Nephron progenitor cell (in vitro differentiated cells): ENCODE measurements around the gene MPHOSPH8.

Source experiments
- DNase-seq: peaks from one replicate; pipeline ENCODE4 v3.0.0; 2021
- H3K27ac Mint-ChIP-seq: 2 replicates; pipeline ENCODE4 v1.8.0; 2021; ENCODE audit warnings: mild to moderate bottlenecking, moderate library complexity, mixed read lengths
- H3K27me3 Mint-ChIP-seq: 2 replicates; pipeline ENCODE4 v1.8.0; 2021; ENCODE audit warnings: mild to moderate bottlenecking, low read depth, mixed read lengths; ENCODE audit not compliant: poor library complexity
- H3K36me3 Mint-ChIP-seq: 2 replicates; pipeline ENCODE4 v1.8.0; 2021; ENCODE audit warnings: low read depth, mixed read lengths
- H3K4me1 Mint-ChIP-seq: 2 replicates; pipeline ENCODE4 v1.8.0; 2021; ENCODE audit warnings: mixed read lengths
- H3K4me3 Mint-ChIP-seq: 2 replicates; pipeline ENCODE4 v1.8.0; 2021; ENCODE audit warnings: mild to moderate bottlenecking, moderate library complexity, mixed read lengths
- H3K9me3 Mint-ChIP-seq: 2 replicates; pipeline ENCODE4 v1.8.0; 2021; ENCODE audit warnings: mild to moderate bottlenecking, moderate library complexity, mixed read lengths
- TF ChIP-seq, protein P1 (sequence below): fragments of 200-600 bp; sonication (generic); IDR thresholded peaks from 2 replicates; pipeline ENCODE4 v1.5.0; 2021; ENCODE audit warnings: antibody characterized with exemption

Gene MPHOSPH8

DNA sequence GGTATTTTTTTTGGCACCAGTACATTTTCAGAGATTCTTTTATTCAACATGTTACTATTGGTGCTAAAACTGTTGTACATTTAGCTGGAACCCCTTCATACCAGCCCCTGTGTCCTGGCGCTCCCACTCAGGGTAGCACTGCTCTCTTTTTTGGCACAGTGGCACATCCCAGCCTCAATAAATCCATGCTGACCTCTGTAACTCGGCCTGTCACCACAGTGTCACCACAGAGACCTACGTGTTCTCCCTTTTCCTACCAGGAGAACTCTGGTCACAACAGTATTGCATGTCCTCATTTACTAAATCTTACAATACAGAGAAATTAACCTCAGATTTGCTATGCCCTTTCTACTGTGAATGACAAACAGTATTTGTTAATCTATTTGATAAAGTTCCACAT, 10.2 kb downstream of the MPHOSPH8 start:
- Mint-ChIP-seq H3K36me3 (peaks cover 66% of the 10 kb centered on the region), H3K4me1 (peaks cover 7% of the 10 kb centered on the region), H3K9me3 (peaks cover 1% of the 10 kb centered on the region), H3K27ac (no peak overlapping the region), H3K4me3 (no peak overlapping the region), H3K27me3 (no peaks in the 10 kb centered on the region)
- TF ChIP-seq, protein P1, sequence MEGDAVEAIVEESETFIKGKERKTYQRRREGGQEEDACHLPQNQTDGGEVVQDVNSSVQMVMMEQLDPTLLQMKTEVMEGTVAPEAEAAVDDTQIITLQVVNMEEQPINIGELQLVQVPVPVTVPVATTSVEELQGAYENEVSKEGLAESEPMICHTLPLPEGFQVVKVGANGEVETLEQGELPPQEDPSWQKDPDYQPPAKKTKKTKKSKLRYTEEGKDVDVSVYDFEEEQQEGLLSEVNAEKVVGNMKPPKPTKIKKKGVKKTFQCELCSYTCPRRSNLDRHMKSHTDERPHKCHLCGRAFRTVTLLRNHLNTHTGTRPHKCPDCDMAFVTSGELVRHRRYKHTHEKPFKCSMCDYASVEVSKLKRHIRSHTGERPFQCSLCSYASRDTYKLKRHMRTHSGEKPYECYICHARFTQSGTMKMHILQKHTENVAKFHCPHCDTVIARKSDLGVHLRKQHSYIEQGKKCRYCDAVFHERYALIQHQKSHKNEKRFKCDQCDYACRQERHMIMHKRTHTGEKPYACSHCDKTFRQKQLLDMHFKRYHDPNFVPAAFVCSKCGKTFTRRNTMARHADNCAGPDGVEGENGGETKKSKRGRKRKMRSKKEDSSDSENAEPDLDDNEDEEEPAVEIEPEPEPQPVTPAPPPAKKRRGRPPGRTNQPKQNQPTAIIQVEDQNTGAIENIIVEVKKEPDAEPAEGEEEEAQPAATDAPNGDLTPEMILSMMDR: no peak
- DNase-seq: no peak

DNA sequence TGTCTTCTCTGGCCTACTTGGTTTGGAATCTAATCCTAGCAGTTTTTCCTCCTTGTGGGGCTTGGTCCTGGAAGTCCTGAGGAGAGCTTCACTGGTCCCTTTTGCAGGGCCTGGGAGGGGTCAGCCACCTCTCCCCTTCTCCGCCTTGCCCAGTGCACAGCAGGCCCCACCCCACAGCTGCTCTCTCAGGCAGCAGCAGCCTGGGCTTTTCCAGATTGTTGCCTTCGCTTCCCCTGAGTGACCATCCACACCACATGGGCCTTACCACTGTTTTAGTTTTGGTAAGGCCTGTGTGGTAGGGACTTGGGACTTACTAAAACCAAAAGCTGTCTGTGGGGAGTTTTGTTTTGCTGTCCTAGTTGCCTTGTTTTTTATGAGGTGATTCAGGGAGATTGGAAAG, 11.5 kb downstream of the MPHOSPH8 start:
- TF ChIP-seq, protein P1: no peak
- Mint-ChIP-seq H3K36me3 (peaks cover 60% of the 10 kb centered on the region), H3K27ac (peak overlapping the region; percentile 45), H3K4me3 (no peak overlapping the region), H3K4me1 (peaks cover 7% of the 10 kb centered on the region), H3K9me3 (no peaks in the 10 kb centered on the region), H3K27me3 (no peaks in the 10 kb centered on the region)
- no peak for DNase-seq

DNA sequence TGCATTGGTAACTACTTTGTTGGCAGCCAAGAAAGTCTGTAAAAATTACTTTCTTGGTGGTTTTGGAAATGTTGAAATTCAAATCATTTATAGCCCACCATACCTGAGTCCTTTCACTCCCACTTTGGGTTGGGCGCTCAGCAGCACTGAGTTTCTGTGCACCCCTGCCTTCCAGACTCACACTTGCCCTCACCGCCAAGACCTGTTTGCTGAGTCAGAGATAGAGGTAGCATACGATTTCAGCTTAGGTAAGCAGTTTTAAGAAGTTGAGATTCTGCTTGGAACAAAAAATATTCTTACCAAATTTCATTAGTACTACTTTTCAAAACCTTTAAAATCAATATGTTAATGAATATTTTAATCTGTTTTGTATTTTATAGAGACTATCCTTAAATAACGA, 12.6 kb downstream of the MPHOSPH8 start:
- peaks cover 3% of the 10 kb centered on the region for H3K9me3 Mint-ChIP-seq
- H3K27me3 Mint-ChIP-seq: no peaks in the 10 kb centered on the region
- peaks cover 7% of the 10 kb centered on the region for H3K4me1 Mint-ChIP-seq
- no peak for DNase-seq
- TF ChIP-seq, protein P1: no peak
- peaks cover 64% of the 10 kb centered on the region for H3K36me3 Mint-ChIP-seq
- no peak overlapping the region for H3K4me3 Mint-ChIP-seq
- H3K27ac Mint-ChIP-seq: peak overlapping the region; percentile 83

DNA sequence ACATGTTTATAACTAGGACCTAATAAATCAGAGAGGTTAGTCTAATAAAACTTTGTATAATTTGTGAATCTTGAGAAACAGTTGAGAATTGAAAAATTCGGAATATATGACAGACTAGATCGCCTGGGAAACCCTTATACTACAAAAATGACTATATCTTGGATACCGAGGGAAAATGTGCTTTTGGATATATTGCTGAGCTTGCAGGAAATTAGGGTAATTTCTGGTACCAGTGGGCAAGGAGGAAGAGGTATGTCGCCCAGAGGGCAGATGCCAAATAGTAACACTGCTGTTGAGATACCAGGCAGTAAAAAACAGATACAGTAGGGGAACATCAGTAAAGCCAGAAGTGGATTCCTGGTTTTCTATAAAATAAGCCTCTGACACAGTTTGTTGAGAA, 17.3 kb downstream of the MPHOSPH8 start:
- DNase-seq: no peak
- Mint-ChIP-seq H3K36me3 (peaks cover 71% of the 10 kb centered on the region), H3K4me1 (no peaks in the 10 kb centered on the region), H3K27ac (peak overlapping the region; percentile 60), H3K9me3 (peaks cover 7% of the 10 kb centered on the region), H3K27me3 (no peaks in the 10 kb centered on the region), H3K4me3 (no peak overlapping the region)
- TF ChIP-seq, protein P1: no peak

DNA sequence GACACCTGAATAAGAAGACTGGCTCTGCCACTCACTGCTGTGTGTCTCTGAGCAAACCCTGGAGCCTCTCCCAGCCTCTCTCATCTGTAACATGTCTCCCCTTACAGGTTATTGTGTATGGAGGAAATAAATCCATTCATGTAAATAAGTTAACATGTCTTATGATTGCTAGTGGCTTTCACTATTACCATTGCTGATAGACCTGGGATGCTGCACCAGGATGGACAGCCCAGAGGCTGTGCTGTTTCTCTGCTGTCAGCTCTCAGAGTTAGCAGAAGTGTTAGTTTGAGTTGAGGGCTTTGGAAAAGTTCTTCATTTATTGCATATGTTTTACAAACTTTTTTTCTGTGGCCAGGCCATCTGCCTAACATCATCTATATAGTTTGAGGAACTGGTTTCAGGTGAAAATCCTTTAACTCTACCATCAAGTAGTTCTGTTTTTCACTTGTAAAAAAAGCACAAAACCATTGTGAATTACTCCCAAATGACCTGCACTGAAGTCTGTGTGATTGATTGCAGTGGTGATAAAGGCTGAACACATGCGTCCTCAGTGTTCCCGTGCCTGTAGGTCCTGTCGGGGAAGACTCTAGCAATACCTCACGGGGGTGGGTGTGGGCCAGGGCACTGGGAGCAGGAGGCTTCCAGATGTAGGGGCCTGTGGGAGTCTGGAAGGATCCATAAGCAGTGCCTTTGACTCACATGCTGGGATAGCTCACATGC, 24.6 kb downstream of the MPHOSPH8 start:
- Mint-ChIP-seq H3K36me3 (peaks cover 57% of the 10 kb centered on the region), H3K27ac (peak overlapping the region; percentile 82), H3K27me3 (no peaks in the 10 kb centered on the region), H3K9me3 (no peaks in the 10 kb centered on the region), H3K4me1 (peaks cover 14% of the 10 kb centered on the region), H3K4me3 (no peak overlapping the region)
- DNase-seq: peak; percentile 31
- TF ChIP-seq, protein P1: no peak

DNA sequence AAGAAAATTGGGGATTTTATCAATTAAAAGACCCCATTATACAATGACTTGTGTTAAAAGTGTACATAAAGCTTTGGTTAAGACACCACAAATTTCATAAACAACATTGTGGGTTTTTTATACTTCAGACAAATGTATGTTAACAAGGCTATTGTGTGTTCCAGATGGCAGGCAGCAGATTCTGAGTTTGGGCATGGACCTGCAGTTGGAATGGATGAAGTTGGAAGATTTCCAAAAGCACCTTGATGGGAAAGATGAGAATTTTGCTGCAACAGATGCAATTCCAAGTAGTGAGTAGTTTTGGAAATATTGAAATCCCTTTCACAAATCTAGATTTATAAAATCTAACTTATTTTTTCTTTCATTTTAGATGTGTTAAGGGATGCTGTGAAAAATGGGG, 25.4 kb downstream of the MPHOSPH8 start:
- Mint-ChIP-seq H3K4me3 (no peak overlapping the region), H3K36me3 (peaks cover 53% of the 10 kb centered on the region), H3K27me3 (no peaks in the 10 kb centered on the region), H3K27ac (peak overlapping the region; percentile 57), H3K9me3 (no peaks in the 10 kb centered on the region), H3K4me1 (peaks cover 14% of the 10 kb centered on the region)
- no peak for DNase-seq
- TF ChIP-seq, protein P1: no peak
